ENCODE results near the gene CEMIP.

The CEMIP gene

DNA sequence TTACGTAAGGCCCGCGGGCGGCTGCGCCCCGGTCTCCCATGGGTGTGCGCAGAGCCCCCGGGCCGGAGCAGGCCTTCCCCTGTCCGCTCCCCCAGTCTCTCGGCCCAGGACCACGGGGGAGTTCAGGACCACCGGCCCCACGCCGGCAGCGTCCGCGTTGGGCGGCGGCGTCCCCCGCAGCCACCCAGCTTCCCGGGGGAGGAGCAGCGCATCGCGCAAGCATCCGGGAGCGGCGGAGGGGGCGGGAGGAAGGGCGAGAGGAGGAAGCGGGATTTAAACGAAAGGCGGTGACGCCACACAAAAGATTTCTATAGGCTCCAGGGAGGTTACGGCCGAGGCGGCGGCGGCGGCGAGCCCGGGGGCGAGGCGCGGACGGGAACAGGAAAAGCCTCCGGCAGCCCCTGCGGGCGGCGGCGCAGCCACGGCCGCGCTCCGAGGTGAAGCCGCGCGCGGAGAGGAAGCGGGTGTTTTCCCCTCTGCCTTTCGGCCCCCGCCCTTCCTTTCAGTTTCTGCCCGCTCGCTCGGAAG is 221.5 kb downstream of the CEMIP start, which contains the start of gene TLNRD1:
TLNRD1 (plus strand) TSS at position 300 of the 528 bp plus-strand sequence. CDS start 1,349 bp downstream, outside the sequence.
- POLR2A ChIA-PET: interaction anchor here (0.8 to 3.0 kb wide), 11 partner anchors 9 to 265 kb away, joined by 3 to 34 read pairs (median 3); no protein-coding TSS in a partner anchor
- peak; percentile 88 for DNase-seq (ENCODE audit: extremely low spot score)
- TF ChIP-seq ELF4 (IDR thresholded peaks at IDR 0.05) (peak; percentile 64), L3MBTL2 (conservative IDR thresholded peaks at IDR 0.05) (peak; percentile 73), BHLHE40 (IDR thresholded peaks at IDR 0.05; ENCODE audit: borderline replicate concordance) (no peak)
- CTCF ChIA-PET: interaction anchor here (0.7 kb wide), 1 partner anchor 266 kb away, joined by 3 read pairs; no protein-coding TSS in a partner anchor
